GM04503 (cell line): Measurements from ENCODE around the gene TRMO.
"Not testable (repeated sequence)": the region's sequence is repeated elsewhere in the genome, so short reads cannot be mapped to it uniquely, and the experiment has no call there.

Experiments
- DNase-seq: peaks from one replicate; pipeline ENCODE4 v3.0.0-alpha.2; 2012; ENCODE audit warnings: low read depth

TRMO gene

GRCh38 chr9:97921959-97922724 lies at the start of gene TRMO:
Gene TRMO (minus strand): TSS chr9:97922500. CDS start chr9:97922493, 7 bp downstream.
- DNase-seq, result peak; percentile 85

GRCh38 chr9:97970165-97970564 lies 47.9 kb upstream of the TRMO start:
- DNase-seq, result no peak

DNA sequence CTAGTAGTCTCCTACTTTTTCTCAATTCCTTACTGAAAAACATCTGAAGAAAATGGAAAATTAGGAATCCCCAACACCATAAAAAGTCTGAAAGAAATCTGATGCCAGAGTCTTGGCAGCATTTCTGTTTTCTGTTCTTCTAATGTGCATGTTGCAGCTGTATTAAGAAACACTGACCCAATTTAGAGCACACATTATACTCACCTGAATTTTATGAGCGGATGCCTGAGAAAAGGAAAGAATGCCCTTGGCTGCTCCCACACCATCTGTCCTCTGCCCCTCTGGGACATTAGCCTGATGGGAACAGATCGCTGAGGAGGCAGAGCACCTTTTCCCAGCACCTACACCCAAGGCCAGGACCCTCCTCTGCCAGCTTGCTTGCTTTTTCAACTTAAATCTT lies 46.7 kb upstream of the TRMO start:
- no peak for DNase-seq

DNA sequence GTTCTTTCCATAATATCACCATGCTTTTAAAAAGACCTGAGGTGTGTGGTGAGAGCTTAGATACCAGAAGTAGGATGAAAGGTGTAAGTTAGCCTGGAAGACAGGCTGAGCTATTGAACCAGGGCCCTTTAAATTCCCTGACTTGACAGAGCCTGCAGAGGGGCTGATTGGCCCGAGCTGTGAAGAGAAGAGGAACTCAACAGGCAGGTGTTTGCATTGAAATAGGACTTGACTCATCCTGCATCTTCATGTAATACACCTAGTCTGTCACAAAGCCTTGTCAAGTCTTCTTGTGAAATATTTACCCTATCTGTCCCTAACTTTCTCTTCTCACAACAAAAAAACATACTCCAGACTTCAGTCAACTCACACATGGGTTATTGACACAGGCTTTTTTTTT lies 44.2 kb upstream of the TRMO start:
- DNase-seq, result no peak

- no peak for DNase-seq
Observed at GRCh38 chr9:97964901-97965300, 42.6 kb upstream of the TRMO start.

DNA sequence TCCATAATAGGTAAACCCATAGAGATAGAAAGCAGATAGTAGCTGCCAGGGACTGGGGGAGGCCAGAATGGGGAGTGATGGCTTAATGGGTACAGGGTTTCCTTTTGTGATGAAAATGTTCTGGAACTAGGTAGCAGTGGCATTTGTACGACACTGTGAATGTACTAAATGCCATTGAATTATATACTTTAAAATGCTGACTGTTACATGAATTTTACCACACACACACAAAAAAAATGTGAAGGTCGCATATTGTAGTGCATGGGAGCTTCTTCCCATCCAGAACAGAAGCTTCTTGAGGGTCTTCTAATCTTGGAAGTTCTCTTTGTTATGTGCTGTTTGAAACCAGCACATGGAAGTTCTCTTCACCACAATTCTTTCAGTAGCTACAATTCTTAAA lies 40.9 kb upstream of the TRMO start:
- no peak for DNase-seq

GRCh38 chr9:97962575-97962974 lies 40.3 kb upstream of the TRMO start:
- DNase-seq, result no peak

GRCh38 chr9:97962136-97962535 lies 39.8 kb upstream of the TRMO start:
- no peak for DNase-seq

DNA sequence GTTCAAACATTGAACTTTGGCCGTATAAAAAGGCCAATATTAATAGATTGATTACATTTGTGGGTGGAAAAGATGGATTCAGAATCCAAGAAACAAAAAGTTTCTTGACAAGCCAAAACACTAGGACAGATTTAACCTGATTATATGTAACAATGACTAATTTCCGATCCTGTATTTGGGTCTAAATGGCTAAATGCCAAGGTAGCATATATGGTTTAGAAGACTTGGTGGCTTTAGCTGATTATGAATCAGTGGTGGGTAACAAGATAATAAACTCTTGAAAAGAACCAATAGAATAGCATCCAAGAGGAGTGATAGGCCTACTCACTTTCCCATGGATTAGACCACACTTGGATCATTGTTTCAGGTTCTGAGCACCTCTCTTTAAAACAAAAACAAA lies 39.1 kb upstream of the TRMO start:
- DNase-seq, result no peak

DNA sequence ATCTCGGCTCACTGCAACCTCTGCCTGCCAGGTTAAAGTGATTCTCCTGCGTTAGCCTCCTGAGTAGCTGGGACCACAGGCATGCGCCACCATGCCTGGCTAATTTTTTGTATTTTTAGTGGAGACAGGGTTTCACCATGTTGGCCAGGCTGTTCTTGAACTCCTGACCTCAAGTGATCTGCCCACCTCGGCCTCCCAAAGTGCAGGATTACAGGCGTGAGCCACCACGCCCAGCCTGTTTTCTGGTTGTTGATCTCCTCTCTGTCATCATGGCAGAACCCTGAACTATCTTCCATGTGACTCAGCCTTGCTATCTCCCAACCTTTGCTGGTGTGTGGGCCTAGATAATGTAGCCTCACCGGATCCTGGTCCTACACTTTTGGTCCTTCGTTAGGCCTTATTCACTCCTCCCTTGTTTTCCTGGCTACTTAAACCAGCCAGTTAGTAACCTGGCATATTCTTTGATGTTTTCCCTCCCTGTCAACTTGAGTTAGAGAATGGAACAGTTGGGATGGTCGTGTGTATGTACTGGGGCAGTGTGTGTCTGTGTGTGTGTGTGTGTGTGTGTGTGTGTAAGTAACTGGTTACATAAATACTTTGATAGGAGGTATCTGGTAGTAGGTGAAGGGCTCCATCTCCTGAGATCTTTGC lies 38.5 kb upstream of the TRMO start:
- DNase-seq, result not testable (repeated sequence)

GRCh38 chr9:97959585-97959984 lies 37.3 kb upstream of the TRMO start:
- DNase-seq, result no peak

DNA sequence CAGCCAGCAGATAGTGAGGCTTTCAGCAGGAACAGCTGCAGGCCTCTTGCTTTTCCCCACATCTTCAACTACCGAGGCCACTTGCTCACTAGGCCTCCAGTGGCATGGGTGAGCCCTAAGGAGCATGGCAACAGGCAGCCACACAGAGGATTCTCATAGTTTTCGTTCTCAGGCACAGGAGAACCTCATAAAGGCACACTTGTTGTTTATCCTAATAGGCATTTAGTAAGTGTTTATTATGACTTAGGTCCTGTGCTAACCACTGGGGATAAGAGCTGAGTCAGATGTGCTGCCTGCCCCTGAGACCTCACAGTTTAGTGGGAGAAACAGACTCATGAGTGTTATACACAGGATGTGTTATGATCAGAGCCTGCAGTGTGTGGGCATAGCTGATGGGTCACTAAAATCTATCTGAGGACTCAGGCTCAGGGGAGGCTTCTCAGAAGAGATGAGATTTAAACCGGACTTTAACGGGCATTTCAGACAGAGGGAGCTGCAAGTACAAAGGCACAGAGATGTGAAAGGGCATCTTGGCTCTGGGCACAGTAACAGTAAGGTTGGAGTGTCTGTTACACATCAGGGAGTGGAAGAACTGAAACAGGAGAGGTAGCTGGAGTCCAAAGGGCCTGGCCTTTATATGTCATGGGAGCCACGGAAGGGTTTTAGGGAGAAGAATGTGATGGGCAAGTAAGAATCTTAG lies 36.7 kb upstream of the TRMO start:
- DNase-seq, result no peak

DNA sequence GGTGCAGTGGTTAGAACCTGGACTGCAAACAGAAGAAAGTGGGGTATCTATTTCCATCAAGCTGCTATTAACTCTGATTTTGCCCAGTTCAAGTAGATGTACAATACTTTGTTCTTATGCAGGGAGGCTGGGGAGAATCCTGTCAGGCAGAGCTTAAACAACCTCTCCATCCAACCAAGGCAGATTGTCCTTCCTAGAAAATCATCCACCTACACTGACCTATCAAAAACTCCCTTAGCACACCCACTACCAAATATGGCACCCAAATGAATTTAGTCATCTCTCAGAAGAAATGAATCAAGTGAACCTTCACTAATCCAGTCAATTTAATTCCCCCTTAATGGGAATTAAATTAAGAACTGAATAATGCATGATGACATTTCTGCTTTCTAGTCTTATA lies 34.0 kb upstream of the TRMO start:
- DNase-seq, result no peak

DNA sequence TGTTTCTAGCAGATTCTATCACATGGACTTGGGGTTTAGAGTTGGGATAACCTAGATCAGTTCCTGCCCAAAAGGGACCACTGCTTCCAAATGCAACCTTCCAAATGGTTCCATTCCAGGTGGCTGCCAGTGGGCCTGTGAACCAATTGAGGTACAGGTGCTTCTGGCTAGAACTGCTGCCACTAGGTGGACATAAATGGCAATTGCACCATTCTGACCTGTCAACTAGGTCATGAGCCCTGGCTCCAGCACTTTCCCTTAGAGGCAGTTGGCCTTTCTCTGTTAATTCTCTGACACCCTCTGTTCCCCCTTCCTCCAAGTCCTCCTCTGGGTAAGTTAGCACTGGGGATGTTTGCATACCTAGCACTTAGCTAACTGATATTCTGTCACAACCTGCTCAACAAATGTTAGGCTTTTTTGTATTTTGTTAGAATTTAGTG lies 32.3 kb upstream of the TRMO start:
- no peak for DNase-seq

DNA sequence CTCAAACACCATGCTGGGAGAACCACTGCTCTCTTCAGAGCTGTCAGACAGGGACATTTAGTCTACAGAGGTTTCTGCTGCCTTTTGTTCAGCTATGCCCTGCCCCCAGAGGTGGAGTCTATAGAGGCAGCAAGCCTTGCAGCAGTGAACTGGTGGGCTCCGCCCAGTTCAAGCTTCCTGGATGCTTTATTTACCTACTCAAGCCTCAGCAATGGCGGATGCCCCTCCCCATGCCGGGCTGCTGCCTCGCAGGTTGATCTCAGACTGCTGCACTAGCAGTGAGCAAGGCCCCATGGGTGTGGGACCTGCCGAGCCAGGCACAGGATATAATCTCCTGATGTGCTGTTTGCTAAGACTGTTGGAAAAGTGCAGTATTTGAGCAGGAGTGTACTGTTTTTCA lies 28.6 kb upstream of the TRMO start:
- not testable (repeated sequence) for DNase-seq

DNA sequence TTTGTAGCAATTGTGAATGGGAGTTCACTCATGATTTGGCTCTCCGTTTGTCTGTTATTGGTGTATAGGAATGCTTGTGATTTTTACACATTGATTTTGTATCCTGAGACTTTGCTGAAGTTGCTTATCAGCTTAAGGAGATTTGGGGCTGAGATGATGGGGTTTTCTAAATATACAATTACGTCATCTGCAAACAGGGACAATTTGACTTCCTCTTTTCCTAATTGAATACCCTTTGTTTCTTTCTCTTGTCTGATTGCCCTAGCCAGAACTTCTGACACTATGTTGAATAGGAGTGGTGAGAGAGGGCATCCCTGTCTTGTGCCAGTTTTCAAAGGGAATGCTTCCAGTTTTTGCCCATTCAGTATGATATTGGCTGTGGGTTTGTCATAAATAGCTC lies 24.8 kb upstream of the TRMO start:
- DNase-seq, result not testable (repeated sequence)

- not testable (repeated sequence) for DNase-seq
Observed at GRCh38 chr9:97945470-97945869, 23.2 kb upstream of the TRMO start.

DNA sequence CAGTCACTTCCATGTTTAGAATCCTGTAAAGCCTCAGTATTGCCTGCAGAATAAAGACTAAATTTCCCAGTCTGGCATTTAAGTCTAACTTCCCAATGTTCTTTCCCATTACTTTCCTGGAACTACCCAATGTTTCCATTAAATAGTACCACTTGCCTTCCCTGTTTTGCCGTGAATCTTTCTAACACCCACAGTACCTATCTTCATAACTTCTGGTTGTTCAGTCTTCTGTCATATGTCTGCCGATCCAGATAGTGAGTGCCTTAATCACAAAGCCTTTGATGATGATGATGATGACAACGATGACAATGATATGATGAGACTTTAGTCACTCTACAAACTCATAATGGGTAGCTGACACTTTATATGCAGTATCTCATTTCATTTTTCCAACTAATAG lies 22.3 kb upstream of the TRMO start:
- DNase-seq, result no peak

DNA sequence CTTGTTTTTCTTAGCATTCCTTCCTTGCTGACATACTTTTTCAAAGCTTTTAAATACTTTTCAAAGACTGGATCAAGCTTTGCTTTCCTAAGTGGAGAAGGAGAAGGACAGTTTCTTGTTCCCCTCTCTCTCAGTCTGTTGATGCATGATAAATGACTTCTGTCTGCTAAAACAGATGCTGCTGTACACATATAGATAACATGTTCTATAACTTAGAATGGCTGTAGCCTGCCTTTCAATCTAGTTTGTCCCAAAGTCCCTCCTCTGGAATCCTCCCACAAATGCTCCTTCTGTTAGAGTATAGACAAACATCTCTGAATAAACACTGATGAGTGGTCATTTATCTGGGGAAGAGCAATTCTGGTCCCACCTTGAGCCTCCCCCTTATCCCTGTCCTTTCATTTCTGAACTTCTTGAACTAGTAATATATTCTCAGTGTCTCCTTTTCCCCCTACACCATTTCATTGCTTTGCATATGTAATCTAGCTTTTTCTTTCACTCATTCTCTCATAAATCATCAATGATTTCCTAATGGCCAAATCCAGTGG lies 21.1 kb upstream of the TRMO start:
- no peak for DNase-seq

DNA sequence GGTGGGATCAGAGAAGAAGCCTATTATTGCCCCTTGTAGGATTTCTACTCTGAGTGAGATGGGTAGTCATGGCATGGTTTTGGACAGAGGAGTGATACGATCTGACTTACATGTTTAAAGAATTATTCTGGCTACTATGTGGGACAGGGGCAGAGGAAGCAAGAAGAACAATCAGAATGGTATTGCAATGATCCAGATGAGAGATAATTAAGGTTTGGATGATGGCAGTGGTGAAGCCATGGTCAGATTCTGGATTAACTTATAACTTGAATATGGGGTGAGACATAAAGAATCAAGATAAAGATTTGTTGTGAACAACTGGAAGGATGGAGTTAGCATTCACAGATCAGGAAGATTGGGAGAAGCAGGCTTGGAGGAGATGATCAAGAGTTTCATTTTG lies 19.0 kb upstream of the TRMO start:
- no peak for DNase-seq

DNA sequence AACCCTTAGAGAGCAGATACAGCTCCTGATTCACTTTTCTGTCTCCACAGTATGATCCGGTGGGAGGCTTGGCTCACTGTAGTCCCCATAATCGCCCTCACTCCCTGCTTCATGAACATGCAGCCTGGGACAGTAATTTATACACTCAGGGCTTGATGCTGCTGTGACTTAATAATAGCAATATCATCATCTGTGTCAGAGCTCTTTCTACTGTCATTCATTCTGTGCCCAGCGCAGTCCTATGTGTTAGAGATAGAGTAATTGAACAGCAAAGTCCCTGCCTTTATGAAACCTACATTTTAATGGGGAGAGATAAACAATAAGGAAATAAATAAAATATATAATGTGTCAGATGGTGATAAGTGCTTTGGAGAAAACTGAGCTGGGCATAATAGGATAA lies 18.4 kb upstream of the TRMO start:
- no peak for DNase-seq

- DNase-seq, result no peak
Observed at GRCh38 chr9:97940233-97940632, 17.9 kb upstream of the TRMO start.

DNA sequence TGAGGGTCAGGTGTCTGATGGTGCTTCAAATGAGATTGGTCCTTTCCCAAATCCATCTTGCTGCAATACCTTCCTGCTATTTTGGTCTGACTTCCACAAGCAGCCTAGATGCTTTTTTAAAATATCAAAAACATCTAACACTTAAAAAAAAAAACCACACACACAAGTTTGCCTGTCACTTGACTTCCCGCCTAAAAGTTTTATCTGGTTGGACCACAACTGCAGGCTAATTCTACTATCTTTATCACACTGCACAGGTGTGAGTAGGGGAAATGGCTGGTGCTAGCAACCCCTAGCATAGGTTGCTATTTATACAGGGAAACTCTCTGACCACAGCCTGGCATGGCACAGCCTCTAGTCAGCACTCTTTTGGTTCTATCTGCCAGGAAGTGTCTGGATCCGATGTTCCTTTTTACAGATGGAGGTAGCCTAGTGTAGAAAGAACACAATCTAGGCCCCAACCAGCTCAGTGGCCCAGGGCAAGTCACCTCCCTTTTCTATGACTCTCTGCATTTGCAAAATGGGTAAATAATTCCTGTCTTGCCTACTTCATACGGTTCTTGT lies 15.9 kb upstream of the TRMO start, which contains the start of gene HEMGN:
HEMGN (minus strand) TSS at position 92 of the 564 bp plus-strand sequence; CDS start at position 56, 36 bp downstream.
- no peak for DNase-seq
